Hematopoietic multipotent progenitor cell treated with erythropoietin and hydrocortisone succinate and interleukin-3 and kit ligand, for 8 days (in vitro differentiated cells): Measurements from ENCODE around the gene NCKAP1.

Experiments
- DNase-seq: peaks from one replicate; pipeline ENCODE4 v3.0.0-alpha.2; 2015

The NCKAP1 gene

DNA sequence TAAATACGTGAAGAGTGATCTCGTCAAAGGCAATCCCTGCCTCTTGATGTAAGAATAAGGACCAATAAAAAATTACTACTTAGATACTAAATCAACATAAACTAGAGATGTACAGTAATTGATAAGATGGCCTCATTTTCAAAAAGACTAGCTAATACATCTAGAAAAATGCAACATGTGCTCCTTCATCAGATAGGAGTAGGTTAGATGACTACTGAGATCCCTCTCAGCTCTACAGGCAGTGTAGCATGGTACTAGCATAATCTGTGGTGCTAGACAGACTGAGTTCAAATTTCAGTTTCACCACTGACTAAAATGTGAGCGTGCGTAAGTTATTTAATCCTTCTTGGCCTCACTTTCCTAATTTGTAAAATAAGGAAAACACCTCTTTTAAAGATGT, 89.2 kb downstream of the NCKAP1 start:
- DNase-seq: no peak

DNA sequence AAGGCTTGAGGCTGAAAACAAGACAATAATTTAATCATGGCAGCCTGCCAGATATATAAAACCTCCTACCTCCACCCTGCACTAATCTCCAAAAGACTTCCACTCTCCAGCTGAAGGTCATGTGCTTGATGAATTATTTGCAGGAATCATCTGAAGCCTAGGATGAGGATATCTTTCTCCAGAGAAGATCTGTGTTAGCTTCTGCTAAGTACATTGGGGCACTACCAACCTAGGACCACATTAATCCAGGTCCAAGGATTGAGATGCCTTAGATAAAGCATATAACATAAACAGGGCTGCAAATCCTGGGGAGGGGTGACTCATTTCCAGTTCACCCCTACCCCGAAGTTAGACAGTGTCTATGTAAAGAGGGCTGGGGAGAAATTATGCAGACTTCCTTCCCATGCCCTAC, 91.3 kb downstream of the NCKAP1 start:
- DNase-seq: peak; percentile 3

DNA sequence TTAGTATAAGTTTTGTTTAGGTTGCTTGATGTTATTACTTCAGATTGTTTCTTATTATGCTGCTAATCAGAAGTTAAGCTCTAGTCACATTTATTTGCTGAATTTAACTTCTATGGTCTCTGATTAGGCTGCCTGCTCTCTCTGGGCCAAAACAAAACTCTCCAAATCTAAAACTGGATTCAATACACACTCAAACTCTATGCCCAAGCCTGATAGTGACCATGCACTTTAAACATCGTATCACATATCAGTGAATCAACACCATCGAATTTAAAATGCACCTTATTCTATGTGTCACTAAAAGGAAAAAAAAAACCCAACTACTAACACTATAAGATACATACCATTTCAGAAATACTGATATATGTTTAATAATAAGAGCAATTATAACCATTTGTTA, 94.9 kb downstream of the NCKAP1 start:
- DNase-seq: no peak

DNA sequence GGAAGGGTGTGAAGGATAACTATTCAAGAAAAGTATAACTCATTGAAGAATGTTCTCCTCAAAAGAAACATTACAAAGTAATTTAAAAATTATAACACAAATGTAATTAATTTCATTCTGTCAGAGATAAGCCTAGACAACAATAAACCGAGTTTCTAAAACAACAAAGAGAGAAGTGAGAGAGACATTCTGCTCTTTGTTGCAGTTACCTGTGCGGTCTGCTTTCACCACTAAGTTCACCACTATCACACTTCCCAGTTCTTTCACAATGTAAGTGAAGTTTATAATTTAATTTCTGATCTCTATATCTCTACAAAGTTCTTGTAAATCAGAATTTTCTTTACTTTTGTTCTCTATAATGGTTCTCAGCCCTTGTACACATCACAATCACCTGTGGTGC, 95.5 kb downstream of the NCKAP1 start:
- no peak for DNase-seq

DNA sequence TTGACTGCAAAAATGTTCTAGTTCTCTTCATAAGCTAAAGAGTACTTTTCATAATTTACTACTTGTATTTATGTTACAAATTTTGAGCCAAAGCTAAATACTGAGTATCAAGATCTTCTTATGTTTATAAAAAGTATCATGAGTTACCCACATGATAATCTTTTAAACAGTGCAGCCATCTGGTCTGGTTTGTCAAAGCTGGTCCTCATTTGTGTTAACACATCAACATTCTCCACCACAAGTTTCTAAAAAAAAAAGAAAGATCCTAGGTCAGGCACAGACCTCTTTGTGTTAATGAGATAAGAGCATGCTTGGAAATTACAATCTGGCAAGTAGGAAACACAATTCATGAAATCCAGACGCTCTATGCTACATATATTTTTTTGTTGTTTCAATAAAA, 96.3 kb downstream of the NCKAP1 start:
- DNase-seq: peak; percentile 35

DNA sequence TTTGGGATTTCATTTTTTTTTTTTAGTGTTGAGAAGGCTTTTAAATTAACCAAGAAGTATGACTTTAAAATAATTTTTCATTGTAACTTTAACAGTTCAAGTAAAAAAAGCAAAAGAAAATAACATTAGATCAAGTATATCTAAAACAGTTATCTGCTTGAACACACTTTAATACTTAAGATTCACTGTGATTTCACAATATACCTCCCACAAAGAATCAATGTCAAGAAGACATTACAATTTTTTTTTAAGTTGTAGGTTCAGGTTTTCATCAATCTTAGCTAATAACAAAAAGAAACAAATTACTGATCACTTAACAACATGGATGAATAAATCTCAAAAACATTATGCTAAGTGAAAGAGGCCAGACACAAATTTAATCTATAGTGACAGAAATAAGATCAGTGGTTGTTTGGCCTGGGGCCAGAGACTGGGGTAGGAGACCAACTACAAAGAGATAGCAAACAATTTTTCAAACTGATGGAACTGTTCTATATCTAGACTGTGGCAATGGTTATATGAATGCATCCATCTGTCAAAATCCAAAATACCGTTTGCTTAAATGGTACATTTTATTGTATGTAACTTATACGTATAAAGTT, 97.0 kb downstream of the NCKAP1 start:
- peak; percentile 22 for DNase-seq

DNA sequence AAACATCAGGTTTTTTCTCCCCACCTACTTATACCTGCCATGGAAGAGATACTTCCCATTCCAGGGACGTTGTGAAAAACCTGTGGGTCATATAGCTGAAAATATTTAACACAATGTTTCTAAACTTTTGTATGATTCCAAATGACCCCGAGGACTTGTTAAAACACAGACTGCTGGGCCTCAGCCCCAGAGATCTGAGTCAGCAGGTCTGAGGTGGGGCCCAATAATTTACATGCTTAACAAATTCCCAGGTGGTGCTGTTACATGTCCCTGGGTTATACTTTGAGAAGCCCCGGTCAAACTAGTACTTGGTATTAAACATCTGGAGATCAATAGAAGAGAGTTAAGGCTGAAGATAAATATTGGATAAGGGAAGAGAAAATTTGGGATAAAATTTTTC, 100.4 kb downstream of the NCKAP1 start:
- DNase-seq: no peak

DNA sequence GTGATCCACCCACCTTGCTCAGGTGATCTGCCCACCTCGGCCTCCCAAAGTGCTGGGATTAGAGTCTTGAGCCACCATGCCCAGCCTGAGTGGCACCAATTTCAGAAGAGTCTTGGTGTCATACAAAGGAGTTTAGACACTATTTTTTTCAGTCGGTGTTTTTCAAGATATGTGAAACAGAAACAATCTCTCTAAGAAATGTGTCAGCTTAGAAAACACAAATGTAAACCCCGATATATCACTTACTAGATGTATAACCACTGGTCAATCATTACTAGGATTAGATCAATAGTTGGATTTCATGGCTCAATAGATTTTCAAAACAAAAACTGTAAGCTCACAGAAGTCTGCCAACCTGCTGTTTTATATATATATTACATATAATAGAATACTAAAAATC, 104.6 kb downstream of the NCKAP1 start:
- no peak for DNase-seq

DNA sequence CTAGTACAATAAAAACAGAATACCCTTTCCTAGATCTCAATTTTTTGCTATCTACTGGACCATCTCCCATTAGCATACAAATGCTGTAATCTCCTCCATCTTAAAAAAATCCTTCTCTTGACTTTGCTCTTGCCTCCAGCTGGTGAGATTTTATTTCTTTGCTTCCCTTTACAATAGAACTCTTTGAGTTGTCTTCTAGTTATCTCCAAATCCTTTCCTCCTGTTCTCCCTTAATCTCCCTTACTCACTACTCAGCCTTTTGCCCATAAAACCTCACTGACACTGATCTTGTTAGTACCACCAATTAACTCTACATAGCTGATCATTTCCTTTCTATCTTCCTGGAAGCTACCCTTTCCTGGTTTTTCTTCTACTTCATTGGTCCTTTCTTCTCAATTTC, 108.3 kb downstream of the NCKAP1 start:
- no peak for DNase-seq

DNA sequence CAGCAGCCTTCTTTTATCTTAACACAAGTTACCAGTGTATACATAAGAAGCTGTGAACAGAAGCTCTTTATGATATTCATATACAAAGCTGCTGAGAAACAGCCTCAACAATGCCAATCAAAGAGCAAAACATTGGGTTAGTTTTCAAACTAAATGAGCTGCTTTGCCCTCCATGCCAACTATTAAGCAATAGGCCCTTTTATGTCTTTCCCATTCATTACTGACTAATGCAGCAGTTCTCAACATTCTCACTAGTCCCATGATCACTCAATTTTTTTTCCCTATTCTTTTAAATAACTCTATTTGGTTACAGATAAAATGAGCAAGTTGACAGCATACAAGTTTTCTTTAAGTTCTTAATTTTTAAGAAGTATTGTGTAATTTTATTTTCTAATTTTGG, 114.0 kb downstream of the NCKAP1 start:
- DNase-seq: no peak

DNA sequence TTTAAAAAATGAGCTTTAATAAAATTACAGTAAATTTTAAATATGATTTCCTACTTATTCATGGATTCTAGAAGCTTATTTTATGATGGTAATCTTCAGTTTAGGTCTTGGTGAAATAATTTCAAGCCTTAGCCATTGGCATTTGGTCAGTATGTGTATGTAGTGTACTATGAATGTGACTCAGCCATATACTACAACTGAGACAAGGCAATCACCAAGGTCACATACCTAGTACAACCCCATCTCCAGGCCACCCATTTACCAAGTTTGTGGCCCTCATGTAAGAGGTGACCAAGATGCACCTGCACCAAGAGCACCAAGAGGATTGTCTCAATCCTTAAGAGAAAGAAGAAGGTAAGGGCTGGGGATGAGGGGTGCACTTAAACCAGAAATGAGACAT, 117.0 kb downstream of the NCKAP1 start:
- DNase-seq: no peak

DNA sequence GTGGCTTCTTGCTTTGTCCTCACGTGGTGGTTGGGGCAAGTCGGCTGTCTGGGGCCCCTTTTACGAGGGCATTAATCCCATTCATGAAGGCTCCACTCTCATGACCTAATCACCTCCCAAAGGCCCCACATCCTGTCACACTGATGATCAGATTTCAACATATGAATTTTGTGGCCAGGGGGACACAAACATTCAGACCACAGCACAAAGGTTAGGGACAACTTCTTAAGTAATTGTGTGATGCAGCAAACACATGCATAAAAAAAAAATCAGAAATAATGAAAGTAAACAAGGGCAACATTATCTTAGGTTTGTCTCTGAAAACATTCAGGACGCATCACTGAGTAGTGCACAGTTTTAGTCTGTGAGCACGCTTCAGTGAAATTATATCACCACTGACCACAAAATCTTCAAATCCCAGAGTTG, 117.6 kb downstream of the NCKAP1 start:
- no peak for DNase-seq

DNA sequence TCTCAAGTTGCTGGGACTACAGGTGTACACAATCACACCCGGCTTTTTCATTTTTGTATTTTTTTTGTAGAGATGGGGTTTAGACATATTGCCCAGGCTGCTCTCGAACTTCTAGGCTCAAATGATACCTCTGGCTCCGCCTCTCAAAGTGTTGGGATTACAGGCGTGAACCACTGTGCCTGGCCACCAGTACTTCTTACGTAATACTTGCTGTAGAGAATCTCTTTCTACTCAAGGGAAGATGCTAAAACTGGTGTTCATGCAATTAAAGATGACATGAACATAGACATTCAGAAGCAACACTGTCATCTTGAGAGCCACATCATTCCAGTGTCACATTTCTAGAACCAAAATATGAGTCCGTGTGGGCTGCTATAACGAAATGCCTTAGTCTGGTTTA, 118.2 kb downstream of the NCKAP1 start:
- no peak for DNase-seq

DNA sequence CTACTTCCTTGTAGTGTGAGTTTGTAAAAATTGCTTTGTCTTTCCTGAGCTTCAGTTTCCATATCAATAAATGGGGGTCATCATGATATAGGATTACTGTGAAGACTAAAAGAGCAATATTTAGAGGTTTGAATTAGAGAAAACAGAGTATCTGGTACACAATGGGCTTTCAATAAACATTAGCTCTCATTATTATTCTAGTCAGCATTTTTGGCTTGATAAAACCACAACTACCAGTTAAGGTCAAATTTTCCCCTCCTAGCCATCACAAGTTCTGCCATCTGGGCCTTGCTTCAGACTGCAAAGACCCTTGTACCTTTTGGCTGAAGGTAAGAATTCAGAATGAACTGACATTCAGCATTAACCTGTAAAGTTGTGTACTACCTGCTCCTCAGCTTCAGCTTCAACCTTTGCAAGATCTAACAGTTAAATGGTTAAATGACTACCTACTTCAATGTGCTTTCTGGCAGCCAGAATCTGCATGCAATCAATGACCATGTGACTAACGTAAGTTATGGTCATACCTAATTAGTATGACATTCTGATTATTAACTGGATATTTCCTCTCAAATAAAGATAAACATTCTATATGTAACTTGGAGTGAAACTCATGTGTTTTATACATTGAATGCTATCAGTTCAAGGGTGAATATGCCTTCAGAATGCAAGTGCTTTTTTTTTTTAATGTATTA, 119.2 kb downstream of the NCKAP1 start:
- DNase-seq: no peak

DNA sequence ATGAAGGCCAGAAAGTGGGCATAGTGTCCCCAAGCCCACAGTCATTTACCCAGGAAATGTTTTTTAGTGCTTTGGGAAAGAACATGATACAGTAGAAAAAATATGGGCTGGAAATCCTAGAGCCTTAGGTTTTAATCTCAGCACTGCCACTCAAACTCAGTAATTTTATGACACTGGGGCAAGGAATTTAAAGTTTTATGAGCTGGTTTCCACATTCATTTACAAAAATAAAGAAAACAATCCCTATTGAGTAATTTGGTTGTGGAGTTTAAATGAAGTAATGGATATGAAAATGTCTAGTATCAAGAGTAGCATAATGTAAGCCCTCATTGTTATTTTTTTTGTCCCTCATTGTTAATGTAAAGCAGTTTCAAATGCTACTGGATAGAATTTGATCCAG, 120.3 kb downstream of the NCKAP1 start:
- no peak for DNase-seq

DNA sequence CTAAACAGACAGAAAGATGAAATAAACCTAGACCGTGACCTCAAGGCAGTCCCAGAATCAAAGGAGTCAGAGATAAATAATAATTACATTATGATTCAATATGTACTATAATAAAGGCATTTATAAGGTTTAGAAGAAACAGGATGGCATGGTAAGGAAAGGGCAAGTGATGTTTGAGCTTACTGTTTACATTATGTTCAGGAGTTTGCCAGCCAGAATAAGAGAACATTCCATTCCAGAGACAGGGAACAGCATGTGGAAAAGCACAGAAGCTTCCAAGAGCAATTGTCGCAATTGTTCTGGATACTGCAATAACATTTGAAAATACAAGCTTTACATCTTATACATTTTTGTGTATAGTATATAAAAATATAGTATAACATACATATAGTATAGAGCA, 121.8 kb downstream of the NCKAP1 start:
- DNase-seq: no peak

DNA sequence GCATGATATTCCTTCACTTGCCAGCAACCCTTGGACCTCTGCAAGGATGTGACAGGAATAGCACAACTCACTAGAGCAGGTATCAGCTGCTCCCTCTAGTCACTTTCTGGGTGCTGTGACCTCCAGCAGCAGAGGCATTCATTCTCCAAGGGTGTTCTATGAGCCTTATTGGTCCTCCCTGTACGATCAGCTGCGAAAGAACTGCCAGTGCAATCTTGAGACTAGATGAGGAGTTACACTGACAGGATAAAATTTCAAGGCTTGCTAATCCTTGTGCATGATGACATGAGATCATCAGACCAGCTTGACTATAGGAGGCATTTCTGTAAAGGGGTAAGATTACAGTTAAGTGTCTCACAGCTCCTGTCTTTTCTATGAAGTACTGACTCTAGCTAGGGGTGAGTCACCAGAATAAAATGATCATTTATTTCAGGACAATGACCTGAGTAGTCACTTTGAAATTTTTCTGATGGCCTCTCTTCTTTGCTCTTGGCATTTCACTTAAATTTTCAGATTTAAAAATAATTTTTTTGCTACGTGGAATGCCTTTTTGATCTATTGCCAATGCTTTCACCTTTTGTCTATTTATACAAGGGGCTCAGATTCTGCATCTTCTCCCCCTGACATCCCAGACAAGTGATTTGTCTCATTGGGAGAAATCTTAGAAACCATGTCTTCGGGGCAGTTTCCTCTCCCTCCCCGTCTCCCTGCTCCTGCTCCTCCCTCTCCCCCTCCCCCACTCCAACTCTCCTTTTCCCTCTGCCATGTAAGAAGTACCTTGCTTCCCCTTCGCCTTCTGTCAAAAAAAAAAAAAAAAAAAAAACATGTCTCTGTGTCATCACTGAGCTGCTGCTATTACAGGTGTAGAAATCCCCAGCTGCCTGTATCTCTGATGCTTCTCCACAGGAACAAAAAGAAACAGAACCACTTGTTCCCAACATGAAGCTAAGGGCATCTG, 122.6 kb downstream of the NCKAP1 start:
- no peak for DNase-seq

DNA sequence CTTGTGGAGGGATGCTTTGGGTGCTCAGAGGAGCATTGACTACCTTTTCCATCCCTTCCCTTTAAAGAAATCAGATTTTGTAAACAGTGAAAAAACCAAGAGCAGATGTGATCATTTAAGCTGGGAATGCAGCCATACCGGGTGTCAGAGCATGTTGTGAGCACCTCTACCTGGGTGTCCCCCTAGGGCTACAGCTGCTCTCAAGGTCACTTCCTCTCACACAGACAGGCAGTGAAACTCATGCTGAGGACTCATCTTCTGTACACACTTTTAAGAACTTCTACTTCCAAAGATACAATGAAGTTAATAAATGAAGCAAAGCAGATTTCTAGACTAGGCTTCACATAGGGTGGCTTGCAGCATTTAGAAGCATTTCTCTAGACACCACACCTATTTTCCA, 123.4 kb downstream of the NCKAP1 start:
- DNase-seq: no peak

DNA sequence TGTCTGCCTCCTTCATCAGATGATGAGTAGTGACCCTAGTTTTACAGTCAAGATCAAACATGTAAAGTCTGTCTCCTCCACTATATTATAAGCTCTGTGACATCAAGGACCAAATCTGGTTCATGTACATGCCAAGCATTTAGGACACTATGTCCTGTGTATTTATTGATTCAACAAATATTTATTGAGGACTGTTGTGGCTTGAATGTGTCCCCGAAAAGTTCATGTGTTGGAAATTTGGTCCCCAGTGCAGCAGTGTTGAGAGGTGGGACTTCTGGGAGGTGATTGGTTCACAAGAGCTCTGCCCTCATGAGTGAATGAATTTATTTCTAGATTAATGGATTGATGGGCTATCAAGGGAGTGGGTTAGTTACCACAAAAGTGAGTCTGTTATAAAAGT, 125.2 kb downstream of the NCKAP1 start:
- no peak for DNase-seq

DNA sequence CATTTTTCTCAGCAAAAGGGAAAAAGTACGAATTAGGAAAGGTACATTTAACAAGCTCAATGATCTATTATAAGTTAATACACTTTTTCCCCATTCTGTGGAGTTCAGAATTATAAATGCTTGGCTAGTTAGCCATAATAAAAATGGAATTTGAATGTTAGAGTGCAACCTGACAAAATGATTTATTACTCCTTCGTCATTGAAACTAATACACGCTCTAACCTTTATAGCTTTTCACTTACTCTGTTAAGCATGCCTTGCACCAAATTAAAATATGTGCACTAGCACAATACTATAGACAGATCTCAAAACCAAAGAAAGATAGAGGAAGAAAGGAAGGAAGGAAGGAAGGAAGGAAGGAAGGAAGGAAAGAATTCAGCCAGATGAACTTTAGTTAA, 125.7 kb downstream of the NCKAP1 start:
- DNase-seq: no peak

DNA sequence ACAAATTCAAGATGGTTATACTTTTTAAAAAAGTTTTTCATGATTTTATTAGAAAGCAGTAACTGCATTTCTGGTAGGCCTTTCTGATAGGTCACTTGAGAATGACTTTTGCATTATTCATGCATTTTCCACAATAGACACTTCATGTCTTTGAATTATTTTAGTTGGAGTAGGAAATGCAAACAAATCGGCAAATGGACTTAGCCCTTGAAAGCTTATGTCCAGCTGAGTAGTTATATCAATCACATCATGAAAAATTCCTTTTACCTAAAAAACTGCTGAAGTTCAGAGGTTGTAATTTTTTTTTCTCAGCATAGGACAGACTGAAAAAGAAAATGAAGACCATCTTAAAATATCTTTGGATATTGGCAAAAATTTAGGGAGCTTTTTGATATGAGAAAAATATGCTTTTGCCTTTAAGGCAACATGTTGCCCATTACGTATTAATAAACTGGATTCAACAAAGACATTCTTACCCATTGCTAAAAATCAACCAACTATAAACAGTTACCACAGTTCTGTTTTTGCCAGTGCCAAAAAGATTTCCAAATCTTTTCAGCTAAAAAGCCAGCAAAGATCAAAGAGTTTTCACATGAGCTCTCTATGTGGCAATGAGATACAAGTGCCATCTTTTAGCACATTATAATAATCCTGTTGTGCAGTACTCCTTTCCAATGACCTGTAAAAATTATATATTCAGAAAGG, 126.3 kb downstream of the NCKAP1 start:
- DNase-seq: no peak

DNA sequence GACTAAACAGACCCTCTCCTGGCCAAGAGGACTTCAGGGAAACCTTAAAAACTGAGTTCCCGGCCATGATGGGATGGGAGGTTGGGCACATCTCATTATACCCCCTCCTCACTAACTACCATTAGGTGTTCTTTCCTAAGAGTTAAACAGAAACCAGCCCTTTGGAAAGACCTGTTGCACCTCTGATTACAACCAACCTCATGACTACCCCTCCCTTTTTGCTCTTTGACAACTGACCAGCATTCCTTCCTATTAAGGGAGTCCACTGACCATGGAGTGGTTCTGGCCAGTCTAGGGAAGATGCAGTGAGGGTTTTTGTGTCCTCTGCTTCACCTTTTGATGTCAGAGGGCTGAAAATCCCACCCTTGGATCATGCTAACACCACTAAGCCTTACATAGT, 127.3 kb downstream of the NCKAP1 start:
- DNase-seq: no peak

DNA sequence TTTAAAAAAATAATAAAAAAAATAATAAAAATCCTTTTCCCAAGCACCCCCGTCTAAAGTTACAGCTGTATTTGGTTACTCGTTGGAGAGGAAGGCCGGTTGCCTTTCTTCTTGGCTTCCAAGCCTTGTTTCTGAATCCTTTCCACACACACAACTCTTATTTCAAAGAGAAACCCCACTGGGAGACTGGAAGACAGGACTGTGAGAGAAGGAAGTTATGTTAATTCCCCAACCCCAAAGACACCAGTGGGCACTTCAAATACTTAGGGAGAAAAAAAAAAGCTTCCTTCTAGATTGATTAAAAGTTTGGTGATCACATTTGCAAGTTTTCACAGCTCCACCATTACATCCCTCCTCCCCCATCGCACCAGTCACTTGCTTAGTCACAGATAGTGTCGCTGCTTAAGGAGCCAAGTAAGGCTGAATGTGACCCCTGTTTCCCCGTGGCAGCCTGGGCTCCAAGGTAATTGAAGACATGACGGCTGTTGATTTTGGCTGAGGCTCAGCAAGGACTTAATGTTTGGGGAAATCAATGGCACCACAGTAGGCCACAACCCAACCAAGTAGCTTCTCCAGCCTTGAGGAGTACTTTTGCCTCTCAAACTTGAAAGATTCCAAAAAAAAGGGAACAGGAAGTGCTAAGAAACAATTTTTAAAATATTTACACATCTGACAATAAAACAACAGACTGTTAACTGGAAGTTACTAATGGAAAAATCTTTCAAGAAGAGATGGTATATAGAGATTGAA, 131.0 kb downstream of the NCKAP1 start:
- no peak for DNase-seq
